ENCODE data around the gene ATG4B.

DNA sequence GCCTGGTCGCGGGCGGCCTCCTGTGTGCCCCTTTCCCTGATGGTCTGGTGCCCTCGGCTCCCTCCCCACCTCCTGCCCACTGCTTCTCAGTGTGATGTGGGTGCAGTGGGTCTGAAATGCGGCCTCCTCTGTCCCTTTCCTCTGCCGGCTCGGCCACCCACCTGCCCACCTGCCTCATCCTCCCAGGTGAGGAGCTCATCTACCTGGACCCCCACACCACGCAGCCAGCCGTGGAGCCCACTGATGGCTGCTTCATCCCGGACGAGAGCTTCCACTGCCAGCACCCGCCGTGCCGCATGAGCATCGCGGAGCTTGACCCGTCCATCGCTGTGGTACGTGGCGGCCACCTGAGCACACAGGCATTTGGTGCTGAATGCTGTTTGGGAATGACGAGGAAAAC is 30.9 kb downstream of the ATG4B start:
- TF ChIP-seq, protein P1, sequence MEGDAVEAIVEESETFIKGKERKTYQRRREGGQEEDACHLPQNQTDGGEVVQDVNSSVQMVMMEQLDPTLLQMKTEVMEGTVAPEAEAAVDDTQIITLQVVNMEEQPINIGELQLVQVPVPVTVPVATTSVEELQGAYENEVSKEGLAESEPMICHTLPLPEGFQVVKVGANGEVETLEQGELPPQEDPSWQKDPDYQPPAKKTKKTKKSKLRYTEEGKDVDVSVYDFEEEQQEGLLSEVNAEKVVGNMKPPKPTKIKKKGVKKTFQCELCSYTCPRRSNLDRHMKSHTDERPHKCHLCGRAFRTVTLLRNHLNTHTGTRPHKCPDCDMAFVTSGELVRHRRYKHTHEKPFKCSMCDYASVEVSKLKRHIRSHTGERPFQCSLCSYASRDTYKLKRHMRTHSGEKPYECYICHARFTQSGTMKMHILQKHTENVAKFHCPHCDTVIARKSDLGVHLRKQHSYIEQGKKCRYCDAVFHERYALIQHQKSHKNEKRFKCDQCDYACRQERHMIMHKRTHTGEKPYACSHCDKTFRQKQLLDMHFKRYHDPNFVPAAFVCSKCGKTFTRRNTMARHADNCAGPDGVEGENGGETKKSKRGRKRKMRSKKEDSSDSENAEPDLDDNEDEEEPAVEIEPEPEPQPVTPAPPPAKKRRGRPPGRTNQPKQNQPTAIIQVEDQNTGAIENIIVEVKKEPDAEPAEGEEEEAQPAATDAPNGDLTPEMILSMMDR (IDR thresholded peaks at IDR 0.05) = no peak
- no peak for TF ChIP-seq EZH2 (IDR thresholded peaks at IDR 0.05)
- no peak for TF ChIP-seq EZH2phosphoT487 (IDR thresholded peaks at IDR 0.05)
